NB4 (cell line): ENCODE measurements around the gene SENP3.

Source experiments
- MAX ChIP-seq: IDR thresholded peaks from 2 replicates; pipeline ENCODE4 v1.6.1; 2011; ENCODE audit warnings: low read depth, low read length
- MYC ChIP-seq: IDR thresholded peaks from 2 replicates; pipeline ENCODE4 v1.6.1; 2011; ENCODE audit warnings: low read depth, low read length
- POLR2A ChIP-seq: IDR thresholded peaks from 2 replicates; pipeline ENCODE4 v1.6.1; 2011; ENCODE audit warnings: mild to moderate bottlenecking; ENCODE audit not compliant: insufficient read length; ENCODE audit errors: extremely low read depth
- TF ChIP-seq, protein P1 (sequence below): IDR thresholded peaks from one replicate; pipeline ENCODE4 v1.5.1; 2012; ENCODE audit warnings: low read depth, low read length

DNA sequence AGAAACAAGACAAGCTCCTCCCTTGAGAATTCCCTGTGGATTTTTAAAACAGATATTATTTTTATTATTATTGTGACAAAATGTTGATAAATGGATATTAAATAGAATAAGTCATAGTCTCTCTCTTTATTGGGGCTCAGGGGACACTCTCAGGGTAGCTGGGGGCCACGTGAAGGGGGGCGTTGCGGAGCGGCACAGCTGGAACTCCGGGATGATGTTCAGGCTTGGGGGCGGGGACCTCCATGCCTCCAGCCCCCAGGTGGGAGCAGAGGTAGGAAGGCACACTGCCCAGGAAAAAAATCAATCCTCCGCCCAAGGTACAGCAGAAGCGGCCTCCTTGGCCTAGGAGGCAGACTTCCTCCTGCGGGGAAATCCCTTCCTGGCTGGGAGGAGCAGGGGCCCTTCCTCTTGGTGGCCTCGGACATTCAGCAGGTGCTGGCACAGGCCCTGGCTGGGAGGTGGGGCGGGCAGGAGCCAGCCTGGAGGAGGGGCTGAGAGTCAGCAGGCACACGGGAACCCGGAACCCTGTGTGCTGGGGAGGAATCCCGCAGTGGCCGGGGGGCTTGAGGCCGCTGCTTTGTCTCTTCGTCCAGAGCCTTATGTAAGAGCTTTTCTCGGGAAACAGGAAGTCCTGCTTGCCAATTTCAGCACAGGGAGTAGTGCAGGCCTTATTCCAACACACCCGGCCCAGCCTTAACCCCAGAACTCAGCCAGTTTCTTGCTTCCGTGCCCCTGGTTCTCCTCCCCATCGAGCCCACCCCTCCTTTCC, 3.8 kb upstream of the SENP3 start:
- TF ChIP-seq, protein P1, sequence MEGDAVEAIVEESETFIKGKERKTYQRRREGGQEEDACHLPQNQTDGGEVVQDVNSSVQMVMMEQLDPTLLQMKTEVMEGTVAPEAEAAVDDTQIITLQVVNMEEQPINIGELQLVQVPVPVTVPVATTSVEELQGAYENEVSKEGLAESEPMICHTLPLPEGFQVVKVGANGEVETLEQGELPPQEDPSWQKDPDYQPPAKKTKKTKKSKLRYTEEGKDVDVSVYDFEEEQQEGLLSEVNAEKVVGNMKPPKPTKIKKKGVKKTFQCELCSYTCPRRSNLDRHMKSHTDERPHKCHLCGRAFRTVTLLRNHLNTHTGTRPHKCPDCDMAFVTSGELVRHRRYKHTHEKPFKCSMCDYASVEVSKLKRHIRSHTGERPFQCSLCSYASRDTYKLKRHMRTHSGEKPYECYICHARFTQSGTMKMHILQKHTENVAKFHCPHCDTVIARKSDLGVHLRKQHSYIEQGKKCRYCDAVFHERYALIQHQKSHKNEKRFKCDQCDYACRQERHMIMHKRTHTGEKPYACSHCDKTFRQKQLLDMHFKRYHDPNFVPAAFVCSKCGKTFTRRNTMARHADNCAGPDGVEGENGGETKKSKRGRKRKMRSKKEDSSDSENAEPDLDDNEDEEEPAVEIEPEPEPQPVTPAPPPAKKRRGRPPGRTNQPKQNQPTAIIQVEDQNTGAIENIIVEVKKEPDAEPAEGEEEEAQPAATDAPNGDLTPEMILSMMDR: no peak
- TF ChIP-seq POLR2A (peak; percentile 57), MAX (no peak), MYC (no peak)
